ENCODE data around the gene BRWD1.

- no peak for TF ChIP-seq POLR2AphosphoS5 (IDR thresholded peaks at IDR 0.05)
- TF ChIP-seq CTCF (IDR thresholded peaks at IDR 0.05) = no peak
- TF ChIP-seq POLR2A (IDR thresholded peaks at IDR 0.05; ENCODE audit: low read depth) = no peak
- no peak for TF ChIP-seq EP300 (IDR thresholded peaks at IDR 0.05)
Observed at GRCh38 chr21:39181205-39181818, 132.1 kb downstream of the BRWD1 start.

Measured in esophagus muscularis mucosa (tissue), 4 donors.